Muscle layer of colon (tissue), 2 donors: ENCODE data around the gene DENND4C.

Experiments used
- H3K27ac ChIP-seq: one replicate; pipeline ENCODE4 v1.7.0; 2013; ENCODE audit warnings: low read depth, mild to moderate bottlenecking, low read length, moderate library complexity
- H3K27me3 ChIP-seq, 2 donors: one replicate each; pipeline ENCODE4 v1.7.0; 2013; ENCODE audit warnings: low read length in 2 of 2, mild to moderate bottlenecking in 2 of 2; ENCODE audit not compliant: insufficient read depth in 2 of 2, control insufficient read depth in 1 of 2
- H3K36me3 ChIP-seq: one replicate; pipeline ENCODE4 v1.7.0; 2013; ENCODE audit warnings: mild to moderate bottlenecking, low read length; ENCODE audit not compliant: insufficient read depth
- H3K4me1 ChIP-seq: one replicate; pipeline ENCODE4 v1.7.0; 2013; ENCODE audit warnings: mild to moderate bottlenecking, low read length; ENCODE audit not compliant: insufficient read depth
- H3K4me3 ChIP-seq, 2 donors: one replicate each; pipeline ENCODE4 v1.7.0; 2013; ENCODE audit warnings: low read length in 2 of 2, low read depth in 1 of 2, mild to moderate bottlenecking in 1 of 2, moderate library complexity in 1 of 2
- H3K9ac ChIP-seq: one replicate; pipeline ENCODE4 v1.7.0; 2013; ENCODE audit warnings: low read length
- H3K9me3 ChIP-seq: one replicate; pipeline ENCODE4 v1.7.0; 2013; ENCODE audit warnings: mild to moderate bottlenecking, low read length
- donor health status: abdominal sarcoma.
- donor health status: Adenocarcinoma of cecum.

DENND4C gene

DNA sequence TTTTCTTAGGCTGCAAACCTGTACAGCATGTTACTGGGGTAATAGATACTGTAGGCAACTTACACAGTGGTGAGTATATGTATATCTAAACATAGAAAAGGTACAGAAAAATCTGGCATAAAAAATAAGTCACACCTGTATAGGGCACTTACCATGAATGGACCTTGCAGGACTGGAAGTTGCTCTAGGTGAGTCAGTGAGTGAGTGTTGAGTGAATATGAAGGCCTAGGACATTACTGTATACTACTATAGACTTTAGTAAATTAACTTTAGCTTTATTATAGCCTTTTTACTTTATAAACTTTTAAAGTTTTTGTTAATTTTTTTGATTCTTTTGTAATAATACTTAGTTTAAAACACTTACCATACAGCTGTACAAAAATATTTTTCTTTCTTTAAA, 51.3 kb downstream of the DENND4C start:
- Histone ChIP-seq H3K36me3 (no peaks in the 10 kb centered on the region), H3K4me3 (no peak overlapping the region), H3K27ac (no peak overlapping the region), H3K9ac (no peak overlapping the region), H3K9me3 (no peaks in the 10 kb centered on the region), H3K27me3 (no peaks in the 10 kb centered on the region), H3K4me1 (peaks cover 17% of the 10 kb centered on the region)

DNA sequence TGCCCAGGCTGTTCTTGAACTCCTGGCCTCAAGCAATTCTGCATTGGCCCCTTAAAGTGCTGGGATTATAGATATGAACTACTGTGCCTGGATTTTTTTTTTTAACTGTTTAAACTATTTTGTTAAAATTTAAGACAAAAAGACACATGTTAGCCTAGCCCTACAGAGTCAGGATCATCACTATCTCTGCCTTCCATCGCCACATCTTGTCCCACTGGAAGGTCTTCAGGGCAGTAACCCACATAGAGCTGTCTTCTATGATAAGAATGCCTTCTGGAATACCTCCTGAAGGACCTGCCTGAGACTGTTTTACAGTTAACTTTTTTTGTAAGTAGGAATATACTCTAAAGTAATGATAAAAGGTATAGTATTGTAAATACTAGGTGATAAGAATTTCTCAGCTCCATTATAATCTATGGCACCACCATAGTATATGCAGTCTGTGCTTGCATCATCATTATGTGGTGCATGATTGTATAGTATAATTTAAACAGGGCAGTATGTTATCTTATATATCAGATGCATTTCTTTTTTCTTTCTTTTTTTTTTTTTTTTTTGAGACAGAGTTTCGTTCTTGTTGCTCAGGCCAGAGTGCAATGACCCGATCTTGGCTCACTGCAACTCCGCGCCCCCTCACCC, 52.7 kb downstream of the DENND4C start:
- H3K27ac ChIP-seq: no peak overlapping the region
- H3K36me3 ChIP-seq: no peaks in the 10 kb centered on the region
- no peak overlapping the region for H3K4me3 ChIP-seq
- no peaks in the 10 kb centered on the region for H3K9me3 ChIP-seq
- H3K4me1 ChIP-seq: peaks cover 18% of the 10 kb centered on the region
- no peak overlapping the region for H3K9ac ChIP-seq
- no peaks in the 10 kb centered on the region for H3K27me3 ChIP-seq

DNA sequence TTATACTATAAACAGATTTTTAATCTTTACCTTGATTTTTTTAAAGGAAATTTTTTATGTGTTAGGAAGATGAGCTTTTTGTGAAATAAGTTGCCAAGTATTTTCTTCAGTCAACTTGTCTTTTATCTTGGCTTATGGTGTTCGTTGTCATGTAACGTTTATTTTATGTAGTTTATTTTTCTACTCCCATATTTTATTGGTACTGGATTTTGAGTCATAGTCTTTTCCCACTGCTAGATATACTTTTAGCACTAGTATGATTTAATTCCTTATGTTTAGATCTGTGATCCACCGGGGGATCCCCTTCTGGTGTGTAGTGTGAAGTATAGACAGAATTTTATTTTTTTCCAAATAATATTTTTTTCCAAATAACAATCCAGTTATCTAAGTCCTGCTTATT, 54.2 kb downstream of the DENND4C start:
- Histone ChIP-seq H3K9ac (no peak overlapping the region), H3K36me3 (peaks cover 5% of the 10 kb centered on the region), H3K9me3 (no peaks in the 10 kb centered on the region), H3K4me1 (peaks cover 18% of the 10 kb centered on the region), H3K27me3 (no peaks in the 10 kb centered on the region), H3K4me3 (no peak overlapping the region), H3K27ac (no peak overlapping the region)

DNA sequence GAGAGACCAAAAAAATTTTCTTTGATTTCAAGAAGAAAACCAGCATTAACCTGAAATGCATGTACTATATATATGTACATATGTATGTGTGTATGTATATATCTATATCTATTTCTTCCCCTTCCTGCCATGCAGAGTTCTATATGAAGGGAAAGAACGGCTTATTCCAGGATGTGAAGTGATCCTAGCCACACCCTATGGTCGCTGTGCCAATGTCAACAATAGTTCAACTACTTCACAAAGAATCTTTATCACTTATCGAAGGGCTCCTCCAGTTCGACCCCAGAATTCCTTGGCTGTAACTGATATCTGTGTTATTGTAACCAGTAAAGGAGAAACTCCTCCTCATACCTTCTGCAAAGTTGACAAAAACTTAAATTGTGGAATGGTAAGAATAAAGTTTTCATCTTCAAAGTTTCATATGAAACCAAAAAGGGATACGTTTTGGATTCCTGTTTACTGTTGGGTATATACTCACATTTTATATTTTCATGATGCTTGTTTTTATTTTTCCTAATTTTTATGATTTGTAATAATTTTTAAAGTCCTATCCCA, 56.2 kb downstream of the DENND4C start:
- Histone ChIP-seq H3K9ac (no peak overlapping the region), H3K4me1 (peaks cover 18% of the 10 kb centered on the region), H3K4me3 (no peak overlapping the region), H3K36me3 (peaks cover 10% of the 10 kb centered on the region), H3K27me3 (no peaks in the 10 kb centered on the region), H3K27ac (no peak overlapping the region), H3K9me3 (no peaks in the 10 kb centered on the region)

DNA sequence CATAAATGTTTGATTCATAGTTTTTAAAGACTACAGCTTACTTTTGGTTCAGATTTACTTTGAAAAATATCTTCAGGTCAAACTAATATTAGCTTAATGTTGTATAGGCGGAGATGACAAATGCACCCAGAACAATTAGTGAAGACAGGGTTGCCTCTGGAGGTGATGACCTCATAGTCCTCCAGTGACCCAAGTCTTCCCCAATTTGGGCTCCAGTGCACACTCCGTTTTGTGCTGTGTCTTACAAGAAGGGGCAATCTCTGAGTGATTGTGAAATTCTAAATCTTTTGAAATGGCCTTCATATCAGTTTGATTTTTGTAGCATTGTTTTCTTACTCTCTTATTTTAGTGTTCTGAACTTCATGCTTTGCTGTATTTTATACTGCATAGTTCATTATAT, 57.6 kb downstream of the DENND4C start:
- H3K4me1 ChIP-seq: peaks cover 18% of the 10 kb centered on the region
- no peaks in the 10 kb centered on the region for H3K9me3 ChIP-seq
- no peak overlapping the region for H3K4me3 ChIP-seq
- H3K9ac ChIP-seq: no peak overlapping the region
- peaks cover 10% of the 10 kb centered on the region for H3K36me3 ChIP-seq
- H3K27me3 ChIP-seq: no peaks in the 10 kb centered on the region
- no peak overlapping the region for H3K27ac ChIP-seq

DNA sequence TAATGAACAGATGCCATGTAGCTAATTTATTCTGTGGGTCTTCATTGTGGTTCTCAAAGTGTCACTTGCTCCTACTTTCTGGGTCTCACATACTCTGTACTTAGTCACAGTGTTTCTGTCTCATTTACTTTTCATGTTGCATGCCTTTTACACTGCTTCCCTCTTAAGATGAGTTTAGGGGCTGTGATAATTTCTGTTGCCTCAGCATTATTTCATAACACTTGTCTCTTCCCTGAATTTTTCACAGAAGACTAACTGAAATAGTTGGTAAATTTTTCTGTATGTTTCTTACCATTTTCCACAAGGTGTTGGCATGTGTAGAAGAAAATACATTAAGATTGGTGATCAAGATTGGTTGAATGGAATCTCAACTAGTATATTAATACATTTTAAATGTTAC, 59.6 kb downstream of the DENND4C start:
- Histone ChIP-seq H3K4me3 (no peak overlapping the region), H3K9ac (no peak overlapping the region), H3K36me3 (peaks cover 23% of the 10 kb centered on the region), H3K9me3 (no peaks in the 10 kb centered on the region), H3K4me1 (peaks cover 14% of the 10 kb centered on the region), H3K27ac (no peak overlapping the region), H3K27me3 (no peaks in the 10 kb centered on the region)

DNA sequence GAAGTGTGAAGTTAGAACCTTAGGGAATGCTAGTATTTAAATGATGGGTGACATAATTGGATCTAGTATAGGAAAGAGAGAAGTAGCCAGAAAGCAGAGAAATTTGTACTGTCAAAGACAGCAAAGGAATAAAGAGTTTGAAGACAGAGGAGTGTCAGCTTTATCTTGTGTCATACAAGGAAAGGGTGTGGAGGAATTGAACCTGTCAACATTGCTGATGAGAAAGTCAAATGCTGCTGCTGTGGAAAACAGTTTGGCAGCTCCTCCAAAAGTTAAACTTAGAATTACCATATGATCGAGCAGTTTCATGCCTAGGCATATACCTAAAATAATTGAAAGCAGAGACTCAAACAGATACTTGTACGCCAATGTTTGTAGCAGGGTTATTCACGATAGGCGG, 63.7 kb downstream of the DENND4C start:
- Histone ChIP-seq H3K9ac (no peak overlapping the region), H3K4me3 (no peak overlapping the region), H3K36me3 (peaks cover 34% of the 10 kb centered on the region), H3K27me3 (no peaks in the 10 kb centered on the region), H3K4me1 (no peaks in the 10 kb centered on the region), H3K27ac (no peak overlapping the region), H3K9me3 (no peaks in the 10 kb centered on the region)

DNA sequence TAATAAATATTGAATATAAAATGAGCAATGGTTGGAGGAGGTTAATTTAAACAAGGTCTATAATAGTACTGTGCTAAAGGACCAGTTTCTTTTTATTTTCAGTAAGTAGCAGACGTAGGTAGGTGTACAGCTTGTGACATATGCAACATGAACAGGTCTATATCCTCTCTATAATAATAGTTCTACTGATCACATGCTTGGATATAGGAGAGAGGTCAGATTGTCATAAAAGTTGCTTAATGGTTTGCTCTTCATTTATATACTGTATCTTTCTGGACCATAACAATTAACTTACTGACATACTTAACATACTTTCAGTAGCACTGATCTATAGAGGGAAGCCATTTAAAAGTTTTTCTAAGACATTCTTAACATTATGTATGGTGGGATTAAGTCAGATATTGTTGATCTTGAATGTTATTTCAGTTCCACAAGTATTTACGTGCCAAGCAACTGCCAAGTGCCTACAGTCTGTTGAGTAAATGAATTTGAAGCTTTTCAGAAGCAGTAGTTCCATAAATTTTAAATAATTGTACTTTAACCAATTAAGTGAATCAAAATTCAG, 68.0 kb downstream of the DENND4C start:
- no peak overlapping the region for H3K4me3 ChIP-seq
- H3K27ac ChIP-seq: no peak overlapping the region
- no peaks in the 10 kb centered on the region for H3K4me1 ChIP-seq
- peaks cover 58% of the 10 kb centered on the region for H3K36me3 ChIP-seq
- H3K9me3 ChIP-seq: no peaks in the 10 kb centered on the region
- H3K9ac ChIP-seq: no peak overlapping the region
- H3K27me3 ChIP-seq: no peaks in the 10 kb centered on the region

DNA sequence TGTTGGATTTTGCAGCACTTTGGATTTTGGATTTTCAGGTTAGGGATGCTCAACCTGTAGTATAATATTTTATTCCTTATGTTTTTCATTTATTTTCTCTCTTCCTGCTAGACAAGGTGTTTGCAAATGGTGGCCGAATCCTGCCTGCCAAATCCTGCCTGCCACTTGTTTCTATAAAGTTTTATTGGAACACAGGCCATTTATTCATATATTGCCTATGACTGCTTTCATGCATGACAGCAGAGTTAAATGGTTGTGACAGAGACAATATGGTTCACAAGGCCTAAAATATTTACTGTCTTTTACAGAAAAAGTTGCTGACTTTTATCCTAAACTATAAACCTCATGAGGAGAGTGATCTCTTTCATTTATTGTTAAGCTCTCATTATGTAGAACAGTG, 72.7 kb downstream of the DENND4C start:
- H3K27me3 ChIP-seq: no peaks in the 10 kb centered on the region
- no peak overlapping the region for H3K9ac ChIP-seq
- H3K4me1 ChIP-seq: no peaks in the 10 kb centered on the region
- no peaks in the 10 kb centered on the region for H3K9me3 ChIP-seq
- H3K4me3 ChIP-seq: no peak overlapping the region
- H3K36me3 ChIP-seq: peaks cover 37% of the 10 kb centered on the region
- H3K27ac ChIP-seq: no peak overlapping the region

DNA sequence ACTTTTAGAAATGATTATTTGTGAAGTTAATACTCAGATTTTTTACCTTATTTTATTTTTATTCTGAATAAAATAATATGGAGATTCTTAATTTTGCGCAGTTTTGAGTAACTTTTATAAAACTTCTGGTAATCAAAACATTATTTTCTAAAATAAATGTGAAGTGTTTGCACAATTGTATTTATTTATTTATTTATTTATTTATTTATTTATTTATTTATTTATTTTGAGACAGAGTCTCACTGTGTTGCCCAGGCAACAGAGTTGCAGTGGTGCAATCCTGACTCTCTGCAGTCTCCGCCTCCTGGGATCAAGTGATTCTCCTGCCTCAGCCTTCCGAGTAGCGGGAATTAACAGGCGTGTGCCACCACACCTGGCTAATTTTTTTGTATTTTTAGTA, 76.1 kb downstream of the DENND4C start:
- Histone ChIP-seq H3K4me1 (no peaks in the 10 kb centered on the region), H3K9me3 (no peaks in the 10 kb centered on the region), H3K27me3 (no peaks in the 10 kb centered on the region), H3K27ac (no peak overlapping the region), H3K36me3 (peaks cover 14% of the 10 kb centered on the region), H3K9ac (no peak overlapping the region), H3K4me3 (no peak overlapping the region)

DNA sequence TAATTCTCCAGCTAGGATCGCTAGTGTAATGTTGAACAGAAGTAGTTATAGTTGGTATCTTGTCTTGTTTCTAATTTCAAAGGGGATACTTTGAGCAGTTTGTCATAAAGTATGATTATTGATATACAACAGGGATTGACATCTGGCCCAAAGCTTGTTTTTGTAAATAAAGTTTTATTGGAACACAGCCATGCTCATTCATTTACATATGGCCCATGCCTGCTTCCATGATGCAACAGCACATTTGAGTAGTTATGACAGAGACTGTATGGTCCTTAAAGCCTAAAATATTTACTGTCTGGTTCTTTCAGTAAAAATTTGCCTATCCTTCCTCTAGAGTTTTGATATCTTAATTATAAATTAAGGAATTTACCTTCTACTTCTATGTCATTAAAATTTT, 79.8 kb downstream of the DENND4C start:
- H3K27ac ChIP-seq: no peak overlapping the region
- H3K4me1 ChIP-seq: no peaks in the 10 kb centered on the region
- no peak overlapping the region for H3K9ac ChIP-seq

DNA sequence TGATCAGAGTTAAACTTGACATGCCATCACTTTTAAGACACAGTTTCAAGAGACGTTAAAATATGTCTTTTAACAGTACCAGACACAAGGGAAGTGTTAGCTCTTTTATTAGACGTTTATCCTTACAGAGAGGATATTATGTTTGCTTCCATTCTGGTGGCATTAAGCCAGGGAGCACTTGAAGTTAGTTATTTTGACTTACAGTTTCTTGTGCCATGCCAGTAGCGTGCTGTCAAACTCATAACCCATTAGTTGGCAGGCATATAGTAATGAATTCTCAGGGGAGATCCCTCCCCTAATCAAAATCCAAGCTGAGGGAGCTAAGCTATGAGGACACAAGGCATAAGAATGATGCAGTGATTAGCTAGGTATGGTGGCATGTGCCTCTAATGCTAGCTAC, 83.1 kb downstream of the DENND4C start:
- Histone ChIP-seq H3K4me1 (no peaks in the 10 kb centered on the region), H3K9me3 (no peaks in the 10 kb centered on the region), H3K27ac (no peak overlapping the region), H3K9ac (no peak overlapping the region), H3K36me3 (peaks cover 3% of the 10 kb centered on the region), H3K27me3 (no peaks in the 10 kb centered on the region), H3K4me3 (no peak overlapping the region)

More for the DNA sequence above, 79.8 kb downstream of the DENND4C start:
- Histone ChIP-seq H3K4me3 (no peak overlapping the region), H3K36me3 (no peaks in the 10 kb centered on the region), H3K27me3 (no peaks in the 10 kb centered on the region), H3K9me3 (no peaks in the 10 kb centered on the region)
